ENCODE measurements around the gene BOLA1. TPM values are rescaled to one million over a fixed set of nuclear protein-coding genes. Genes with fewer than 3 reads are reported as not detected.
"Not testable (repeated sequence)": the region's sequence is repeated elsewhere in the genome, so short reads cannot be mapped to it uniquely, and the experiment has no call there.

BOLA1 gene, protein sequence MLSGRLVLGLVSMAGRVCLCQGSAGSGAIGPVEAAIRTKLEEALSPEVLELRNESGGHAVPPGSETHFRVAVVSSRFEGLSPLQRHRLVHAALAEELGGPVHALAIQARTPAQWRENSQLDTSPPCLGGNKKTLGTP
- total RNA-seq: 10 to 100 TPM; 24.4 to 28.6 TPM

DNA sequence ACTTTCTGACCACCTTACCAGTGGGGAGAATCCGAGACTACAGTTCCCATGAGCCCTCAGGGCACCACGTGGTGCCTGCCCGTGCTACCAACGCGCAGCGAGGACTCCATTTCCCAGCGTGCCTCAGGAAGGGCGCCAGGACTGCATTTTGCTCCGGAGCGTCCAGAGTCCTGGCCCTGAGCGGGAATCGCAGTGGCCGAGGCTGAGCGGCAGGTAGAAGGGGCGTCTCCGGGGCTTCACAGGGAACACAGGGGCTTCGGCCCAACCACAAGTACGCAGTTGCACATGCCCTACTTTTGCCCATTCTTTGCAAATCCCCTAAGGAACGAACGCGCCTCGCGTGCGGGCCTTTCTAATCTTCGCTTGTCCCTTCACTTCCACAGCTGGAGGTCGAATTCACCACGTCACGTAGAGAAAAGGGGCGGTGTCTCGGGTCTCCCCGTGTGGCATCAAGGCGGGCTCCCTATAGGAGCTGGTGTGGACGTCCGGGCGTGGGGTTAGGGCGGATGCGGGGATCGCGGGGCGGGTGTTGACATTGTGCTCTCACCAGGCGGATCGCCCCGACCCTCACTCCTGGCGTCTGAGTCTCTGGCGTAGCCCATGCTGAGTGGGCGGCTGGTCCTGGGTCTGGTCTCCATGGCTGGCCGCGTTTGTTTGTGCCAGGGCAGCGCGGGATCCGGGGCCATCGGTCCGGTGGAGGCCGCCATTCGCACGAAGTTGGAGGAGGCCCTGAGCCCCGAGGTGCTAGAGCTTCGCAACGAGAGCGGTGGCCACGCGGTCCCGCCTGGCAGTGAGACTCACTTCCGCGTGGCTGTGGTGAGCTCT, at the start of gene BOLA1:
TSS of gene BOLA1 (plus strand) at position 109 of the 825 bp plus-strand sequence. CDS start at position 601, 492 bp downstream.
- DNase-seq: peak; percentile 93
- peaks cover 3% of the 10 kb centered on the region for H3K27me3 Mint-ChIP-seq
- CTCF ChIA-PET: interaction anchor here (0.7 to 1.4 kb wide), 6 partner anchors 12 to 167 kb away, joined by 3 to 5 read pairs (median 4); a partner anchor contains a TSS
- peaks cover 24% of the 10 kb centered on the region for H3K4me1 Mint-ChIP-seq
- peak; percentile 97 for ATAC-seq
- H3K4me3 Mint-ChIP-seq: peak within 1 kb of the TSS; percentile 86
- H3K9me3 Mint-ChIP-seq (ENCODE audit: low read depth): no peaks in the 10 kb centered on the region
- H3K36me3 Mint-ChIP-seq: peaks cover 11% of the 10 kb centered on the region
- peak within 1 kb of the TSS; percentile 95 for H3K27ac Mint-ChIP-seq

GRCh38 chr1:149849947-149850360, 49.4 kb upstream of the BOLA1 start:
- CTCF ChIA-PET: no interaction called here
- H3K4me3 Mint-ChIP-seq: peak overlapping the region; percentile 92
- peaks cover 33% of the 10 kb centered on the region for H3K36me3 Mint-ChIP-seq
- ATAC-seq (no peak), DNase-seq (peak; percentile 48)
- H3K27ac Mint-ChIP-seq: peak overlapping the region; percentile 95
- no peaks in the 10 kb centered on the region for H3K9me3 Mint-ChIP-seq (ENCODE audit: low read depth)
- no peaks in the 10 kb centered on the region for H3K27me3 Mint-ChIP-seq
- peaks cover 47% of the 10 kb centered on the region for H3K4me1 Mint-ChIP-seq

- Mint-ChIP-seq H3K4me1 (peaks cover 38% of the 10 kb centered on the region), H3K36me3 (peaks cover 24% of the 10 kb centered on the region)
- H3K27ac Mint-ChIP-seq; CTCF ChIA-PET; H3K9me3 Mint-ChIP-seq (ENCODE audit: low read depth); H3K27me3 Mint-ChIP-seq; H3K4me3 Mint-ChIP-seq; DNase-seq: not testable (repeated sequence)
- ATAC-seq: peak; percentile 58
Observed at GRCh38 chr1:149850732-149851345, 48.5 kb upstream of the BOLA1 start.

DNA sequence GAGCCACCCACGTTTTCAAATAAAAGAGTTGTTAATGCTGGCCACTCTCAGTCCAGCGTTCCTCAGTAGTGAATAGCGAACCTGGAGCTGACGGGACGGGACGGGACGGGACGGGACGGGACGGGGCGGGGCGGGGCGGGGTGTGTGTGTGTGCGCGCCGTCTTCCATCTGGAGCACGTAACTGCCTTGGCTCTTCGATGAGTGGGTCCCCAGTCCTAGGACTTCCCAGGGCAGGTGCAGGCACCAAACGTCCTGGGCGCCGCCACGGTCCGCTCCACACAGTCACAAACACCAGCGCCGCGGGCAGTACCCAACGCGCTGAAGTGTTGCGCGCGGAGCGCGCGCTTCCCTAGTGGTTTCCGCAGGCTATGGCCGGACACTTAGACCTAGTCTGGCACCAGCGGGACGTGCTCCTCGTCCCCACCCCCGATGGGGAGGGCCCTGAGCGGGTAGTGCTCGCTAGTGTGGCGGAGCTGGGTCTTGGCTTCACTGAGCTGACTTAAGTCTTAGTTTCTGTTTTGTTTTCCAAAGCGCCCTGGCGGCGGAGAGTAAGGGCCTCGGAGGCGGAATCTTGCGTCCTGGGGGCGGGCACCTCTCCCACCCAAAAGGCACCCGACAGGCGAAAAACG, 47.7 kb upstream of the BOLA1 start:
- Mint-ChIP-seq H3K36me3 (peaks cover 19% of the 10 kb centered on the region), H3K4me1 (peaks cover 31% of the 10 kb centered on the region)
- CTCF ChIA-PET; H3K4me3 Mint-ChIP-seq; DNase-seq; H3K27me3 Mint-ChIP-seq; H3K27ac Mint-ChIP-seq; H3K9me3 Mint-ChIP-seq (ENCODE audit: low read depth): not testable (repeated sequence)
- ATAC-seq: peak; percentile 56

GRCh38 chr1:149852263-149852662, 47.1 kb upstream of the BOLA1 start:
- H3K27ac Mint-ChIP-seq; DNase-seq; H3K9me3 Mint-ChIP-seq (ENCODE audit: low read depth); H3K4me3 Mint-ChIP-seq; H3K27me3 Mint-ChIP-seq; CTCF ChIA-PET: not testable (repeated sequence)
- H3K36me3 Mint-ChIP-seq: peaks cover 13% of the 10 kb centered on the region
- peak; percentile 17 for ATAC-seq
- peaks cover 25% of the 10 kb centered on the region for H3K4me1 Mint-ChIP-seq

DNA sequence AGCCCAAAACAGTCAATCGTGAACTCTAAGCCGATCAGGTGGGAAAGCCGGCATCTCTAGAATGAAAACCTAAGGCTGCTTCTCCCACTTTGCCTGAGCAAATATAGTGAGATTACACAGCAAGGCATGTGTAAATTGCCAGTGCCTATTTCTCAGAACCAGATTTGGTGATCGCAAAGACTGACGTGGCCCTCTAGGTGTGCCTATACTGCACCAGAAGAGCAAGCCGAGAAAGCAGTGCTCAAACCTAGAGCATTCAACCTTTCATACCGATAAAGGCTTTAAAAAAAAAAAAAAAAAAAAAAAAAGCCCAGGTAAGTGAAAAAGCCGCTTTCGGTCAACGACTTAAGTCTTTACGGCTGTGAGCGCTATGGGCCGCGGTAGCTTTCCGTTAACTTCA, 39.1 kb upstream of the BOLA1 start:
- peak; percentile 11 for ATAC-seq

GRCh38 chr1:149860684-149861496, 38.5 kb upstream of the BOLA1 start:
- CTCF ChIA-PET, H3K27me3 Mint-ChIP-seq, H3K4me1 Mint-ChIP-seq: not testable (repeated sequence)

More for the DNA sequence above, 39.1 kb upstream of the BOLA1 start:
- H3K4me1 Mint-ChIP-seq; H3K4me3 Mint-ChIP-seq; H3K27ac Mint-ChIP-seq; H3K36me3 Mint-ChIP-seq; H3K9me3 Mint-ChIP-seq (ENCODE audit: low read depth); H3K27me3 Mint-ChIP-seq; CTCF ChIA-PET; DNase-seq: not testable (repeated sequence)

GRCh38 chr1:149861497-149862054, 37.8 kb upstream of the BOLA1 start:
- H3K9me3 Mint-ChIP-seq (ENCODE audit: low read depth); H3K27ac Mint-ChIP-seq; H3K27me3 Mint-ChIP-seq; CTCF ChIA-PET; H3K36me3 Mint-ChIP-seq; H3K4me3 Mint-ChIP-seq; H3K4me1 Mint-ChIP-seq; DNase-seq: not testable (repeated sequence)
- ATAC-seq: peak; percentile 10

More at GRCh38 chr1:149860684-149861496, 38.5 kb upstream of the BOLA1 start:
- H3K9me3 Mint-ChIP-seq (ENCODE audit: low read depth); H3K27ac Mint-ChIP-seq; DNase-seq; H3K4me3 Mint-ChIP-seq; H3K36me3 Mint-ChIP-seq: not testable (repeated sequence)
- ATAC-seq: peak; percentile 76

GRCh38 chr1:149866887-149867286, 32.5 kb upstream of the BOLA1 start:
- ATAC-seq; H3K4me3 Mint-ChIP-seq; H3K27ac Mint-ChIP-seq; CTCF ChIA-PET; H3K27me3 Mint-ChIP-seq; H3K36me3 Mint-ChIP-seq; DNase-seq; H3K4me1 Mint-ChIP-seq; H3K9me3 Mint-ChIP-seq (ENCODE audit: low read depth): not testable (repeated sequence)

GRCh38 chr1:149873060-149873459, 26.3 kb upstream of the BOLA1 start:
- peak; percentile 16 for ATAC-seq
- H3K27ac Mint-ChIP-seq; H3K4me1 Mint-ChIP-seq; H3K27me3 Mint-ChIP-seq; H3K36me3 Mint-ChIP-seq; CTCF ChIA-PET; DNase-seq; H3K9me3 Mint-ChIP-seq (ENCODE audit: low read depth); H3K4me3 Mint-ChIP-seq: not testable (repeated sequence)

- H3K27me3 Mint-ChIP-seq: no peaks in the 10 kb centered on the region
- H3K4me3 Mint-ChIP-seq: no peak overlapping the region
- H3K4me1 Mint-ChIP-seq: peaks cover 23% of the 10 kb centered on the region
- H3K36me3 Mint-ChIP-seq: no peaks in the 10 kb centered on the region
- ATAC-seq (no peak), DNase-seq (no peak)
- CTCF ChIA-PET: interaction anchor here (1.0 kb wide), 1 partner anchor 10 kb away, joined by 3 read pairs; a partner anchor contains a TSS
- peak overlapping the region; percentile 24 for H3K27ac Mint-ChIP-seq
- no peaks in the 10 kb centered on the region for H3K9me3 Mint-ChIP-seq (ENCODE audit: low read depth)
Observed at GRCh38 chr1:149877211-149877946, 22.0 kb upstream of the BOLA1 start.

GRCh38 chr1:149879556-149879955, 19.8 kb upstream of the BOLA1 start:
- peak overlapping the region; percentile 82 for H3K27ac Mint-ChIP-seq
- DNase-seq: peak; percentile 59
- no peaks in the 10 kb centered on the region for H3K27me3 Mint-ChIP-seq
- peaks cover 25% of the 10 kb centered on the region for H3K4me1 Mint-ChIP-seq
- ATAC-seq: peak; percentile 56
- H3K36me3 Mint-ChIP-seq: no peaks in the 10 kb centered on the region
- peak overlapping the region; percentile 15 for H3K4me3 Mint-ChIP-seq
- CTCF ChIA-PET: interaction anchor here (0.6 kb wide), 1 partner anchor 171 kb away, joined by 3 read pairs; no protein-coding TSS in a partner anchor
- H3K9me3 Mint-ChIP-seq (ENCODE audit: low read depth): no peaks in the 10 kb centered on the region
